K562 (cell line): Measurements from ENCODE around the gene SERPINA12. TPM values are rescaled to one million over a fixed set of nuclear protein-coding genes. Genes with fewer than 3 reads are reported as not detected.

ENCODE experiments used
- ATAC-seq: fragments of 200-7000 bp; cut with Tn5 transposase; 3 replicates; pipeline ENCODE4 v1.9.1; 2020; ENCODE audit warnings: moderate library complexity
- BruUV-seq: library from RNA; stranded (reverse); fragments of 400-500 nt; replicated peaks from 2 replicates; lab custom pipeline; 2021; lab: Mats Ljungman, UMichigan
- CTCF ChIA-PET: fragments of 300-600 bp; formaldehyde crosslinking; extraction: SDS; loops from one replicate; lab custom pipeline; 2021; ENCODE audit warnings: low intra/inter-chr PET ratio; lab: Yijun Ruan, JAX
- POLR2A ChIA-PET: fragments of 300-600, 350-650 bp; sonication (Branson Sonifier 250); formaldehyde crosslinking; extraction: SDS; loops from one replicate; lab custom pipeline; 2021; ENCODE audit warnings: antibody characterized with exemption, inconsistent platforms; lab: Yijun Ruan, JAX
- DNase-seq, 4 experiments: peaks; one replicate each; pipeline versions ENCODE4 v3.0.0 to v3.0.0-alpha.2; 2011 to 2018; ENCODE audit warnings: low spot score in 3 of 4, mixed read lengths in 3 of 4; ENCODE audit errors: extremely low read depth in 1 of 4
- FAIRE-seq: peaks from 2 replicates; lab custom pipeline; 2011; peaks lifted over from hg19 to GRCh38; lab: Jason Lieb, UNC
- H2AFZ ChIP-seq: 2 replicates; pipeline ENCODE4 v1.6.0; 2011; ENCODE audit warnings: low read depth, low read length, control low read depth, inconsistent platforms
- H3K27ac ChIP-seq: fragments of 200-600 bp; 3 replicates; pipeline ENCODE4 v1.8.0; 2011; ENCODE audit warnings: low read depth, mild to moderate bottlenecking, control low read depth, inconsistent platforms, low read length, moderate library complexity, mixed read lengths; ENCODE audit errors: extremely low read depth
- H3K27me3 ChIP-seq, 2 experiments: fragments of 300-600 bp in 1 of 2; 2 replicates in 1 of 2; 3 replicates in 1 of 2; pipeline versions ENCODE4 v1.6.0 to v1.8.0; 2011; ENCODE audit warnings: inconsistent platforms in 2 of 2, low read length in 2 of 2, mild to moderate bottlenecking in 1 of 2, mixed read lengths in 1 of 2, moderate library complexity in 1 of 2; ENCODE audit not compliant: control insufficient read depth in 2 of 2, insufficient read depth in 2 of 2
- H3K36me3 ChIP-seq: fragments of 300-600 bp; 3 replicates; pipeline ENCODE4 v1.8.0; 2011; ENCODE audit warnings: mild to moderate bottlenecking, low read length, inconsistent platforms; ENCODE audit not compliant: control insufficient read depth, insufficient read depth
- H3K4me1 ChIP-seq, 2 experiments: fragments of 200-600 bp in 1 of 2; replicated peaks in 1 of 2; 2 replicates in 1 of 2; 3 replicates in 1 of 2; pipeline versions ENCODE4 v1.5.1 to v1.8.0; 2011; ENCODE audit warnings: inconsistent platforms in 2 of 2, low read length in 2 of 2, mild to moderate bottlenecking in 1 of 2, mixed read lengths in 1 of 2, moderate library complexity in 1 of 2; ENCODE audit not compliant: control insufficient read depth in 2 of 2, insufficient read depth in 2 of 2
- H3K4me2 ChIP-seq: 2 replicates; pipeline ENCODE4 v1.6.1; 2011; ENCODE audit warnings: low read length, control low read depth, inconsistent platforms, mixed read lengths; ENCODE audit not compliant: insufficient read depth
- H3K4me3 ChIP-seq: fragments of 200-600 bp; sonication (generic), shearing (Covaris generic); 2 replicates; pipeline ENCODE4 v1.5.1; 2016; ENCODE audit warnings: control low read depth, inconsistent platforms
- H3K79me2 ChIP-seq: fragments of 200-600 bp; 3 replicates; pipeline ENCODE4 v1.8.0; 2011; ENCODE audit warnings: low read length, inconsistent platforms; ENCODE audit not compliant: control insufficient read depth, insufficient read depth
- H3K9ac ChIP-seq, 2 experiments: 2 replicates each; pipeline versions ENCODE4 v1.6.0 to v1.6.1; 2011; ENCODE audit warnings: low read depth in 2 of 2, low read length in 2 of 2, control low read depth in 1 of 2, inconsistent platforms in 1 of 2, mild to moderate bottlenecking in 1 of 2, mixed read lengths in 1 of 2; ENCODE audit not compliant: insufficient read depth in 1 of 2
- H3K9me1 ChIP-seq: one replicate; pipeline ENCODE4 v1.6.0; 2011; ENCODE audit warnings: inconsistent platforms, mild to moderate bottlenecking, low read length, moderate library complexity; ENCODE audit not compliant: control insufficient read depth, insufficient read depth
- H3K9me3 ChIP-seq: replicated peaks from 2 replicates; pipeline ENCODE4 v1.5.1; 2011; ENCODE audit warnings: low read depth, low read length, inconsistent platforms; ENCODE audit not compliant: control insufficient read depth, insufficient read depth
- H4K20me1 ChIP-seq: replicated peaks from 2 replicates; pipeline ENCODE4 v1.6.1; 2011; ENCODE audit warnings: low read length, inconsistent platforms, mixed read lengths; ENCODE audit not compliant: control insufficient read depth, insufficient read depth
- EWSR1 ChIP-seq: fragments of 450-650 bp; IDR thresholded peaks from 2 replicates; pipeline ENCODE4 v1.6.1; 2018; ENCODE audit warnings: borderline replicate concordance, mild to moderate bottlenecking, low read depth, moderate library complexity; ENCODE audit not compliant: partially characterized antibody
- PKNOX1 ChIP-seq: fragments of 450-650 bp; IDR thresholded peaks from 2 replicates; pipeline ENCODE4 v1.6.1; 2016
- SPI1 ChIP-seq: IDR thresholded peaks from 2 replicates; pipeline ENCODE4 v1.6.1; 2011; ENCODE audit warnings: low read depth, low read length, control low read depth, borderline replicate concordance
- TEAD2 ChIP-seq: fragments of 450-650 bp; IDR thresholded peaks from 2 replicates; pipeline ENCODE4 v1.6.1; 2016; ENCODE audit warnings: missing genetic modification characterization, control low read depth, missing compliant biosample characterization
- ZBTB26 ChIP-seq: fragments of 450-650 bp; formaldehyde crosslinking; IDR thresholded peaks from 2 replicates; pipeline ENCODE4 v1.4.0; 2022; ENCODE audit warnings: missing genetic modification characterization
- ZBTB49 ChIP-seq: sonication (generic); formaldehyde crosslinking; IDR thresholded peaks from 2 replicates; pipeline ENCODE4 v1.8.0; 2022; ENCODE audit warnings: missing genetic modification reagents, mild to moderate bottlenecking, borderline replicate concordance
- ZNF407 ChIP-seq: fragments of 450-650 bp; IDR thresholded peaks from 2 replicates; pipeline ENCODE4 v1.6.1; 2016; ENCODE audit warnings: low read depth
- ZNF551 ChIP-seq: fragments of 250-450 bp; sonication (Bioruptor Pico); IDR thresholded peaks from 2 replicates; pipeline ENCODE4 v1.5.0; 2021; ENCODE audit warnings: mild to moderate bottlenecking, moderate library complexity
- WGBS: fragments of 100-300 bp; shearing (Covaris generic); methylation state at CpG from one replicate; pipeline ENCODE4 v1.1.6; 2016; ENCODE audit warnings: low coverage, mixed read lengths; ENCODE audit not compliant: insufficient coverage; ENCODE audit errors: missing lambda C conversion rate; 5-methylcytosine and 5-hydroxymethylcytosine counted together
- in situ Hi-C: fragments of 300-500 bp; cut with MboI; formaldehyde crosslinking; loops from 4 replicates; pipeline ENCODE4 v1.15.0; 2018; ENCODE audit warnings: inconsistent platforms, mixed read lengths
- intact Hi-C: fragments of 100-400 bp; cut with micrococcal nuclease; formaldehyde crosslinking; loops from 2 replicates; pipeline ENCODE4 v1.14.2; 2022
- polyA plus RNA-seq, 8 experiments: library from polyadenylated mRNA; depleted of rRNA in 4 of 8; stranded (reverse) in 5 of 8; unstranded in 3 of 8; fragments of >200 nt; fragmentation: Nextera tagmentation in 2 of 8; fragmentation: Illumina TruSeq in 1 of 8; extraction: Ambion mirVana in 2 of 8; extraction: Trizol in 1 of 8; gene quantifications; 2 replicates each; pipeline versions ENCODE4 v1.2.1 to v1.2.3, GENCODE V29; 2011 to 2014; ENCODE audit warnings: inconsistent platforms in 1 of 8, missing spikeins in 1 of 8
- total RNA-seq, 7 experiments: library from RNA; depleted of rRNA in 6 of 7; stranded (reverse); fragments of >200 nt in 6 of 7; fragmentation: Illumina TruSeq in 2 of 7; extraction: Trizol in 2 of 7; gene quantifications; 2 replicates each; pipeline versions ENCODE4 v1.2.1 to v1.2.3, GENCODE V29; 2011 to 2021; ENCODE audit warnings: low replicate concordance in 1 of 7

SERPINA12 gene
- total and polyA plus RNA-seq, 9 of the 15 experiments (the other 6 are each of a cell fraction or from before 2014, with no cell fraction given), result not detected

GRCh38 chr14:94473666-94474410 is 35.4 kb downstream of the SERPINA12 start:
- no TSS peak for BruUV-seq
- no peaks in the 10 kb centered on the region for H3K27me3 ChIP-seq
- H3K79me2 ChIP-seq, result no peaks in the 10 kb centered on the region
- ATAC-seq, result no peak
- H3K4me1 ChIP-seq, result no peaks in the 10 kb centered on the region
- no peak overlapping the region for H3K4me3 ChIP-seq
- CTCF ChIA-PET, result no interaction called here
- intact Hi-C loops (no loop called here), in situ Hi-C loops (no loop called here)
- POLR2A ChIA-PET, result no interaction called here
- no peak for FAIRE-seq
- DNase-seq, result no peak
- H3K9ac ChIP-seq, result no peak overlapping the region
- H3K9me1 ChIP-seq, result no peaks in the 10 kb centered on the region
- no peaks in the 10 kb centered on the region for H4K20me1 ChIP-seq
- H3K36me3 ChIP-seq, result no peaks in the 10 kb centered on the region
- no peak overlapping the region for H3K27ac ChIP-seq
- H3K4me2 ChIP-seq, result no peak overlapping the region
- 3% methylated on average over 9 of the region's 16 CpGs for WGBS
- no peak overlapping the region for H2AFZ ChIP-seq
- H3K9me3 ChIP-seq, result no peaks in the 10 kb centered on the region
- no peak for TF ChIP-seq ZNF407
- no peak for TF ChIP-seq ZBTB26
- no peak for TF ChIP-seq TEAD2
- no peak for TF ChIP-seq SPI1
- no peak for TF ChIP-seq ZBTB49 (CRISPR knock-in tag)
- no peak for TF ChIP-seq EWSR1
- no peak for TF ChIP-seq ZNF551 (CRISPR knock-in tag)
- no peak for TF ChIP-seq PKNOX1
